VCaP (cell line): ENCODE results near the gene NRAS.
A peak's percentile ranks its signal among the peaks of the same experiment; 100 is the strongest.

Source experiments
- H3K27ac ChIP-seq: fragments of 450-650 bp; 2 replicates; pipeline ENCODE4 v1.5.1; 2017
- TF ChIP-seq, protein P1 (sequence below): fragments of 450-650 bp; conservative IDR thresholded peaks from 2 replicates; pipeline ENCODE4 v1.5.1; 2017; ENCODE audit warnings: mild to moderate bottlenecking, moderate library complexity

The NRAS gene

DNA sequence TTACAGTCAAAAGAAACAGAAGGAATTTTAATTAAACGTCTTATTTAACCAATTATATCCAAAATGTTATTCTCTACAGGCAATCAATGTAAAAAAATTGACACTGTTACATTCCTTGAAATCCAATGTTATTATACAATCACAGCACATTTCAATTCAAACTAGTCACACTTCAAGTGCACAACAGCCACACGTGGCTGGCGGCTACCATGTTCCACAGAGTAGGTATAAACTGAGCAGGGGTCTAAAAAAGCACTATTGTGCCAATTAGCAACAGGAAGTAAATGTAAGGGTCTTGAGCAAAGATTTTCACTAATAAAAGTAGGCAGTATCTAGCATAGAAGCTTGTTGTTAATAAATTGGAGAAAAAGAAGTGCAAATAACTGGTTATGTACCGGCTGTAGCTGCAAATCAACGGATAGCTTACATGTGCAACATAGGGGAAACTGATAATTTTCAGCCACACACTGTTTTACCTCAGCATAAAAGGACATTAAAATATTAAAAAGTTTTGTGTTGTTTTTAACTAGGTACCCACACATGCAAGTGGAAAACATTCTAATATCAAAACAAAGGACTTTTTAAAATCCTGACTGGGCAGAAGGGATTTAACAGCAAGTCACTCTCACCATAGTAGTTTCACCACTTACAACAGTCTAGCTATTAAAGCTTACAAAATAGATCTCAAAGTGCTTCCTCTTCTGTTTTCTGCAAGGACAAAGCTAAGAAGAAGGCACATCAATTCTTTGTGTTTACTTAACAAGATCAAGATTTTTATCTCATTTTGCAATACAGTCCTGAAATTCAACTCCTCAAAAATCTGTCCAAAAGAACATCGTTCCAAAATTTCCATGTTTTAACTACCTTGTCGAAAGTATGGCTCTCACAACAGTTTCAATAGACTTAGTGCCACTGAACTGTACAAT, 38.7 kb upstream of the NRAS start:
- TF ChIP-seq, protein P1, sequence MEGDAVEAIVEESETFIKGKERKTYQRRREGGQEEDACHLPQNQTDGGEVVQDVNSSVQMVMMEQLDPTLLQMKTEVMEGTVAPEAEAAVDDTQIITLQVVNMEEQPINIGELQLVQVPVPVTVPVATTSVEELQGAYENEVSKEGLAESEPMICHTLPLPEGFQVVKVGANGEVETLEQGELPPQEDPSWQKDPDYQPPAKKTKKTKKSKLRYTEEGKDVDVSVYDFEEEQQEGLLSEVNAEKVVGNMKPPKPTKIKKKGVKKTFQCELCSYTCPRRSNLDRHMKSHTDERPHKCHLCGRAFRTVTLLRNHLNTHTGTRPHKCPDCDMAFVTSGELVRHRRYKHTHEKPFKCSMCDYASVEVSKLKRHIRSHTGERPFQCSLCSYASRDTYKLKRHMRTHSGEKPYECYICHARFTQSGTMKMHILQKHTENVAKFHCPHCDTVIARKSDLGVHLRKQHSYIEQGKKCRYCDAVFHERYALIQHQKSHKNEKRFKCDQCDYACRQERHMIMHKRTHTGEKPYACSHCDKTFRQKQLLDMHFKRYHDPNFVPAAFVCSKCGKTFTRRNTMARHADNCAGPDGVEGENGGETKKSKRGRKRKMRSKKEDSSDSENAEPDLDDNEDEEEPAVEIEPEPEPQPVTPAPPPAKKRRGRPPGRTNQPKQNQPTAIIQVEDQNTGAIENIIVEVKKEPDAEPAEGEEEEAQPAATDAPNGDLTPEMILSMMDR, result no peak
- peak overlapping the region; percentile 97 for H3K27ac ChIP-seq

DNA sequence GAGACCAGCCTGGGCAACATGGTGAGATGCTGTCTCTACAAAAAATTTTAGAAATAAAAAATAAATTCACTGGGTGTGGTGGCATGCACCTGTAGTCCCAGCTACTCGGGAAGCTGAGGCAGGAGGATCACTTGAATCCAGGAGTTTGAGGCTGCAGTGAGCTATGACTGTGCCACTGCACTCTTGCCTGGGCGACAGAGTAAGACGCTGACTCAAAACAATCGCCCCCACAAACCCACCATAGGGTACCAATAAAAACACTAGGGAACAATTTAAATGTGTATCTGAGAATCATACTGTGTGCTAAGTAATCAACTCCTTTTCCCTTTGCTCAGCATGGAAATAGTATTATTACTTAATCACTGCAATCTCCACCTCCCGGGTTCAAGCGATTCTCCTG, 37.1 kb upstream of the NRAS start:
- peak overlapping the region; percentile 97 for H3K27ac ChIP-seq

DNA sequence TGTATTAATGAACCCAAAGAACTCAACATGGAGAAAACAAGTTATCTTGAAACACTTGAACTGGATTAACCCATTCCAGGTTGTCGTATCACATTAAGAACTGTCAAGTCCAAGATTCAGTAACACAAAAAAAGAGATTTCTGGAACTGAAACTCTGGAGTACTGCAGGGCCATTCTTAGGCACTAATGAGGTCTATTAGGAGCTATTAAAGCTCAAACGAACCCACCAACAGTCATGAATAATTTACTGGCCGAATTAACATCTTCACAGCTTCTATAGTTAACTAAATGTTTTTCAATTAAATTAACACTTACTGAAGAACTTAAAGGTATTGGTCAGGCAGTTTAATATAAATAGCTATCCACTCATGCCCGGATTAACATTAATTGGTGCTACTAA, 36.6 kb upstream of the NRAS start:
- TF ChIP-seq, protein P1, result no peak
- no peak overlapping the region for H3K27ac ChIP-seq

DNA sequence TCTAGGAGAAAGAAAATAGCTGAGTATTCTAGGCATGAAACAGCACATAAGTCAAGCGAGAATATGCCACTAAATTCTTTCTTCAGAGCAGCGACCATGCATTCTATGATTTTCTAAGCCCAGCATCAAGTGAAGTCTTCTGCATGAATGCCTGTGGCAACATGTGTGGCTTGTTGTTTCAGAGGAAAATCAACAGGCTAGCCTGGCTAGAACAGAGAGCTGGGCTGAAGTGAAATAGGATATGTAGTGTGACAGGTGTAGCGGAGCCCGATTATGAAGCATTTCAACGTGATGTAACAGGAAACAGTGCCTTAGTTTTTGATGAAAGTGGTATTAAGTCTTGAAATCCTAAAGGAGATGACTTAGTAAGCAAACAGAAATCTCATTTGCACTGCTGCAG, 34.2 kb upstream of the NRAS start:
- TF ChIP-seq, protein P1, result no peak

DNA sequence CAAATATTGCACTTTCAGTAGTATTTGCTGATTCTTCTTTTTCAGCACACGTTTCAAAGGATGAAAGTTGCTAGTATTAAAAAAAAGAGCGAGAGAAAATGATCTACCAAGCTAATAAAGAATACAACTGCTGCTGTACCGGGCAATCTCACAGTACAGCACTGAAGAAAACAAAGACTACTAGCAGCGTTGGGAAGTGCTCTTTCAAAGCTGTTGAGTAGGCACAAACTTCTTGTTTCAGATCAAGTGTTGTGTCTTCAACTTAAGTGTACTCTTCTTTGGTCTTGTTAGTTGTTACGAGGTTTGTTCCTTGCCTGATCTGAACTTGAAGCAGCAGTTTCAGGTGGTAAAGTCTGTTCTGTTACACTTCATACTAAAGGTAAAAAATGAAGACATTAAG, 33.3 kb upstream of the NRAS start:
- TF ChIP-seq, protein P1, result no peak
- H3K27ac ChIP-seq, result no peak overlapping the region

More for the DNA sequence above, 34.2 kb upstream of the NRAS start:
- no peak overlapping the region for H3K27ac ChIP-seq

DNA sequence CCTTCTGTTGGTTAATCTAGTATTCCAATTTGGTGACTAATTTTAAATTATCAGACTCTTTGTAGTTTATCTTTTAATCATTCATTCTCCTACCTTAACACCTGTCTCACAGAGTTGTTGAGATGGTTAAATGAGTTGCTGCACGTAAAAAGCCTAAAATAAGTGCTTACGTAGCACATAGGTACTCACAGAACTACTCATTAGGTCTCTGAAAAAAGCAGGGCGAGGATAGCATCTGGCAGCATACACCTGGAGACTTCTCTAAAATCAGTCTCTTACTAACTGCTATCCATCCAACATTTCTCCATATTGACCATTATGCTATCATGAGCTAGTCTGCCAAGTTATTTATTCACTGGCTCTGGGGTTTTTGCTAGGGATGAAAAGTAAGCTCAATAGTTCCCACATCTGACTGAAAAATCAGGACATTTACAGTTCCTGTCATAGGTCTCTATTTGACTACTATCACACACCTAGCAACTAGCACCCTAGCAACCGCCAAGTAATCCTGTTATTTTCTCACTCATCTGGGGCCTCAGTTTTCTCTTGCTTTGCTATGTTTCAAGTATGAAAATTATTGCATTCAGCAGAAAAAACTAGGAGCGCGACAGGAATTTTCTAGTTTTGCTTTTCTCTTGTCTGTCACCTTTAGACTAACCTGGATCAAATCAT, 30.0 kb upstream of the NRAS start:
- H3K27ac ChIP-seq, result no peak overlapping the region
- TF ChIP-seq, protein P1, result no peak

DNA sequence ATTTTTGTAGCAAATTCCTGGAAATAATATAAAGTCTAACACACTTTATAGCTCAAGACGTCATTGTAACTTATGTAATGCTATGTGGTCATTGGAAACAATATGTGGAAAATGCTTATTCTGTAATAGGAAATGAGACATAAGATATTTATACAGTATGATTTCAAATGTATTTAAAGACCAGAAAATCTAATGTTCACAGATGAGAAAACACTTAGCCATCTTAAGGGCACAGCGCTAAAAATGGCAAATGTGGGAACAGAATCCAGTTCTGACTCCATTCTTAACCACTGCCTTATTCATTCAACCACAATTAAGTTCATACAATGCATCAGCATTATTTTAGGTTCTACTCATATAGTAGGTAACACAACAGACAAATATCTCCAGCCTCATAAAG, 28.7 kb upstream of the NRAS start:
- TF ChIP-seq, protein P1, result no peak
- H3K27ac ChIP-seq, result no peak overlapping the region
